ENCODE data around the gene FLYWCH2. TPM values are rescaled to one million over a fixed set of nuclear protein-coding genes. Genes with fewer than 3 reads are reported as not detected.

Gene FLYWCH2
- total and polyA plus RNA-seq, 2 of the 4 experiments (the other 2 are of a cell fraction): 42.3 to 66.3 TPM

DNA sequence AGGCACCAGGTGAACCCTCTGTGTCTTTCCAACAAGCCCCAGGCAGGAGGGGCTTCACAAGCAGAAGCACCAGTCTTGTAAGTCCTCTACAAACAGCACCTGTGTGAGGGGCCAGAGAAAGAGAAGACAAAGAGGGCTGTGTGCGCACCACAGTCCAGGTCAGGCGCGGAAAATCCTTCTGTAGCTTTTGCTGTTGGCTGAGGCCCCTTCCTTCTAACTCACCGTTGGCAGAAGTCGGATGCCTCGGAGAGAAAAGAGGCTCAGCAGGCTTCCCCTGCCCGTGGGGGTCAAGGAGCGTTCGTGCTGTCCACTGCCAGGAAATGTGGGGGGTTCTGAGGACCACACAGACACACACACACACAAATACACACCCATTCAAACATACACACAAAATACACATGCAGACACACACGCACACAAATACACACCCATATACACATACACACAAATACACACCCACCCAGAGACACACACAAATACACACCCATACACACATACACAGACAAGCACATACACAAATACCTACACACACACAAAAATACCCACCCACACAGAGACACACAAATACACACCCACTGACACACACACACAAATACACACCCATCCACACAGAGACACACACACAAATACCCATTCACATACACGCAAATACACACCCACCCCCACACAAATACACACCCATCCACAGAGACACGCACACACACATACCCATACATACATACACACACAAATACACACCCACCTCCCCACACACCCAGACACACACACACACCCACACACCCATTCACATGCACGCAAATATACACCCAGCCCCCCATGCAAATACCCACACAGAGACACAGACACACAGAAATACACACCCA, 46.1 kb upstream of the FLYWCH2 start:
- peaks cover 10% of the 10 kb centered on the region for H3K9me1 ChIP-seq (ENCODE audit: insufficient read depth, low read length)
- dilution Hi-C loops (cut with HindIII; ENCODE audit: low sequenced_read_pairs, unreplicated experiment): no loop called here
- no peak for DNase-seq
- H3K18ac ChIP-seq (ENCODE audit: low read depth, low read length): no peak overlapping the region
- H3K79me1 ChIP-seq (ENCODE audit: low read depth in 1 of 2, low read length in 2 of 2): no peaks in the 10 kb centered on the region
- H4K20me1 ChIP-seq (ENCODE audit: insufficient read depth, low read length): peaks cover 7% of the 10 kb centered on the region; the same call in 1 of the 2 replicates
- peak overlapping the region; percentile 62 for H3K4ac ChIP-seq (ENCODE audit: low read depth, low read length)
- peak overlapping the region; percentile 71 for H2BK120ac ChIP-seq (ENCODE audit: low read depth, low read length)
- no peak overlapping the region for H3K23ac ChIP-seq (ENCODE audit: low read depth, low read length)
- no peak overlapping the region for H3K56ac ChIP-seq (ENCODE audit: extremely low read depth, insufficient read depth, low read length)
- H3K36me3 ChIP-seq (ENCODE audit: control insufficient read depth, insufficient read depth, low read length): no peaks in the 10 kb centered on the region
- H2BK15ac ChIP-seq (ENCODE audit: low read depth, low read length): peak overlapping the region; percentile 21; the same call in 2 of the 3 replicates
- peak overlapping the region in 1 of 2 experiments; percentile 0; a peak in 1 of 4 replicates for H4K8ac ChIP-seq (ENCODE audit: low read depth in 2 of 2, low read length in 2 of 2)
- no TSS peak for BruUV-seq (replicated peaks)
- 98% methylated on average over 4 of the region's 13 CpGs; no CpG with 5 or more reads in 1 of the 2 experiments for WGBS, 2 experiments (ENCODE audit: extremely low coverage in 2 of 2, insufficient read length in 1 of 2)
- H2AK5ac ChIP-seq (ENCODE audit: low read depth, low read length): peak overlapping the region; percentile 49
- intact Hi-C loops (cut with micrococcal nuclease): loop anchor here (5.0 kb wide), 1 partner anchor 45 kb away; no protein-coding TSS in a partner anchor
- no peak overlapping the region for H2AFZ ChIP-seq (replicated peaks; ENCODE audit: low read length, poor library complexity)
- 0 out of 2 replicates have a peak overlapping the region, but pooled peaks have one; percentile 19 for H3K14ac ChIP-seq (replicated peaks; ENCODE audit: low read depth, low read length)
- H3K27me3 ChIP-seq (ENCODE audit: control insufficient read depth, insufficient read depth, low read length): peaks cover 5% of the 10 kb centered on the region; the same call in 1 of the 2 replicates
- H3K4me3 ChIP-seq (ENCODE audit: insufficient read depth, low read depth, low read length): no peak overlapping the region
- ChIA-PET POLR2A (ENCODE audit: unreplicated experiment) (no interaction called here), CTCF (no interaction called here)
- H3K4me2 ChIP-seq (ENCODE audit: low read depth, low read length): no peak overlapping the region
- H4K5ac ChIP-seq (ENCODE audit: low read depth, low read length): no peak overlapping the region
- H3K4me1 ChIP-seq (ENCODE audit: control insufficient read depth, insufficient read depth, low read length): peaks cover 10% of the 10 kb centered on the region
- no peak overlapping the region for H3K27ac ChIP-seq (ENCODE audit: insufficient read depth, low read length)
- H2BK20ac ChIP-seq (ENCODE audit: low read depth, low read length): peak overlapping the region; percentile 51
- no peak for ATAC-seq (ENCODE audit: low read depth)
- no peak overlapping the region for H2AK9ac ChIP-seq (replicated peaks; ENCODE audit: low read depth, low read length, poor library complexity)
- no peaks in the 10 kb centered on the region for H3K9me3 ChIP-seq (ENCODE audit: control insufficient read depth, insufficient read depth, low read length)
- H4K91ac ChIP-seq (ENCODE audit: insufficient read depth, low read depth, low read length): peak overlapping the region; percentile 50; the same call in 1 of the 2 replicates
- H3K9ac ChIP-seq (ENCODE audit: low read depth, low read length): no peak overlapping the region
- peak overlapping the region; percentile 85 for H2BK5ac ChIP-seq (ENCODE audit: low read depth, low read length, poor library complexity, severe bottlenecking)
- in situ Hi-C loops (cut with MboI; ENCODE audit: low sequenced_read_pairs): loop anchor here (10.0 kb wide), 1 partner anchor 78 kb away; the partner anchor contains the start of gene FLYWCH1
- no peak for TF ChIP-seq MAZ (IDR thresholded peaks at IDR 0.05; ENCODE audit: borderline replicate concordance, low read depth, low read length)
- TF ChIP-seq RFX5 (IDR thresholded peaks at IDR 0.05; ENCODE audit: low read depth, low read length): no peak
- TF ChIP-seq NFE2L2 (IDR thresholded peaks at IDR 0.05; ENCODE audit: low read depth, low read length): no peak
- no peak for TF ChIP-seq MXI1 (IDR thresholded peaks at IDR 0.05; ENCODE audit: borderline replicate concordance, low read depth, low read length)
- TF ChIP-seq POLR2A (IDR thresholded peaks at IDR 0.05; ENCODE audit: low read depth, low read length): no peak
- no peak for TF ChIP-seq MAFK (IDR thresholded peaks at IDR 0.05; ENCODE audit: low read depth, low read length)
- TF ChIP-seq, protein P1, sequence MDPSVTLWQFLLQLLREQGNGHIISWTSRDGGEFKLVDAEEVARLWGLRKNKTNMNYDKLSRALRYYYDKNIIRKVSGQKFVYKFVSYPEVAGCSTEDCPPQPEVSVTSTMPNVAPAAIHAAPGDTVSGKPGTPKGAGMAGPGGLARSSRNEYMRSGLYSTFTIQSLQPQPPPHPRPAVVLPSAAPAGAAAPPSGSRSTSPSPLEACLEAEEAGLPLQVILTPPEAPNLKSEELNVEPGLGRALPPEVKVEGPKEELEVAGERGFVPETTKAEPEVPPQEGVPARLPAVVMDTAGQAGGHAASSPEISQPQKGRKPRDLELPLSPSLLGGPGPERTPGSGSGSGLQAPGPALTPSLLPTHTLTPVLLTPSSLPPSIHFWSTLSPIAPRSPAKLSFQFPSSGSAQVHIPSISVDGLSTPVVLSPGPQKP (IDR thresholded peaks at IDR 0.05; ENCODE audit: borderline replicate concordance, low read depth, low read length): no peak
- no peak for TF ChIP-seq RCOR1 (IDR thresholded peaks at IDR 0.05; ENCODE audit: insufficient replicate concordance, low read length)
- no peak for TF ChIP-seq CHD1 (IDR thresholded peaks at IDR 0.05; ENCODE audit: low read depth, low read length)
- no peak for TF ChIP-seq CEBPB (IDR thresholded peaks at IDR 0.05; ENCODE audit: low read depth, low read length)
- TF ChIP-seq SMC3 (IDR thresholded peaks at IDR 0.05; ENCODE audit: low read depth, low read length): no peak
- no peak for TF ChIP-seq RAD21 (IDR thresholded peaks at IDR 0.05; ENCODE audit: low read length)
- no peak for TF ChIP-seq BHLHE40 (IDR thresholded peaks at IDR 0.05; ENCODE audit: low read depth, low read length)
- TF ChIP-seq FOS (IDR thresholded peaks at IDR 0.05; ENCODE audit: low read depth, low read length): no peak
- TF ChIP-seq, protein P2, sequence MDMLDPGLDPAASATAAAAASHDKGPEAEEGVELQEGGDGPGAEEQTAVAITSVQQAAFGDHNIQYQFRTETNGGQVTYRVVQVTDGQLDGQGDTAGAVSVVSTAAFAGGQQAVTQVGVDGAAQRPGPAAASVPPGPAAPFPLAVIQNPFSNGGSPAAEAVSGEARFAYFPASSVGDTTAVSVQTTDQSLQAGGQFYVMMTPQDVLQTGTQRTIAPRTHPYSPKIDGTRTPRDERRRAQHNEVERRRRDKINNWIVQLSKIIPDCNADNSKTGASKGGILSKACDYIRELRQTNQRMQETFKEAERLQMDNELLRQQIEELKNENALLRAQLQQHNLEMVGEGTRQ (IDR thresholded peaks at IDR 0.05; ENCODE audit: low read depth, low read length): no peak
